Measurements from ENCODE around the gene CIBAR2.

DNA sequence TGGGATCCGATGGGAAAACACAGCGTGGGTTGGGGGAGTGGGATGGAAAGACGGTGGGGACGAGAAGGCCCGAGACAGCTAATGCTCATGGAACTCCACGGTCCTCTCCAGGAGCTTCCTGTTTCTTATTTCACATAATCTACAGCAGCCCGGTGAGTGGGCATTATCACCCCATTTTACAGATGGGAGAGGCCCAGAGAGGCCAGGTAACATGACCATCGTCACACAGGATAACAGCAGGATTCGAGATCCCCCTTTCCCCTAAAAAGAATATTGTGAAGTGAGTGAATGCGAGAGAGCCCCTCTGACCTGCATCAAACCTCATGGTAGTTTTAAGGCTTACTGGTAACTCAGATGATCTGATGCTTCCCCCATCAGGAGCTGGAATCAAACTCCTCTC lies 12.0 kb downstream of the CIBAR2 start:
- TF ChIP-seq, protein P1, sequence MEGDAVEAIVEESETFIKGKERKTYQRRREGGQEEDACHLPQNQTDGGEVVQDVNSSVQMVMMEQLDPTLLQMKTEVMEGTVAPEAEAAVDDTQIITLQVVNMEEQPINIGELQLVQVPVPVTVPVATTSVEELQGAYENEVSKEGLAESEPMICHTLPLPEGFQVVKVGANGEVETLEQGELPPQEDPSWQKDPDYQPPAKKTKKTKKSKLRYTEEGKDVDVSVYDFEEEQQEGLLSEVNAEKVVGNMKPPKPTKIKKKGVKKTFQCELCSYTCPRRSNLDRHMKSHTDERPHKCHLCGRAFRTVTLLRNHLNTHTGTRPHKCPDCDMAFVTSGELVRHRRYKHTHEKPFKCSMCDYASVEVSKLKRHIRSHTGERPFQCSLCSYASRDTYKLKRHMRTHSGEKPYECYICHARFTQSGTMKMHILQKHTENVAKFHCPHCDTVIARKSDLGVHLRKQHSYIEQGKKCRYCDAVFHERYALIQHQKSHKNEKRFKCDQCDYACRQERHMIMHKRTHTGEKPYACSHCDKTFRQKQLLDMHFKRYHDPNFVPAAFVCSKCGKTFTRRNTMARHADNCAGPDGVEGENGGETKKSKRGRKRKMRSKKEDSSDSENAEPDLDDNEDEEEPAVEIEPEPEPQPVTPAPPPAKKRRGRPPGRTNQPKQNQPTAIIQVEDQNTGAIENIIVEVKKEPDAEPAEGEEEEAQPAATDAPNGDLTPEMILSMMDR (IDR thresholded peaks at IDR 0.05), result no peak
- TF ChIP-seq ZFX (IDR thresholded peaks at IDR 0.05; ENCODE audit: borderline replicate concordance), result no peak

Data from 22Rv1 (cell line).